H1 (cell line): Measurements from ENCODE around the gene GPR39. TPM values are rescaled to one million over a fixed set of nuclear protein-coding genes. Genes with fewer than 3 reads are reported as not detected.

Source experiments
- FOSL1 ChIP-seq: IDR thresholded peaks from 2 replicates; pipeline ENCODE4 v1.6.1; 2011; ENCODE audit warnings: mild to moderate bottlenecking, low read depth, low read length, moderate library complexity; ENCODE audit not compliant: insufficient read depth
- JUND ChIP-seq: IDR thresholded peaks from 2 replicates; pipeline ENCODE4 v1.6.1; 2011; ENCODE audit warnings: mild to moderate bottlenecking, improper control_type of control experiment, low read length
- SP1 ChIP-seq: IDR thresholded peaks from 2 replicates; pipeline ENCODE4 v1.6.1; 2011; ENCODE audit warnings: low read depth, low read length
- TAF1 ChIP-seq: IDR thresholded peaks from 2 replicates; pipeline ENCODE4 v1.6.1; 2011; ENCODE audit warnings: mild to moderate bottlenecking, low read depth, low read length
- TBP ChIP-seq: IDR thresholded peaks from 2 replicates; pipeline ENCODE4 v1.6.1; 2011; ENCODE audit warnings: low read depth, low read length, improper control_type of control experiment
- TCF12 ChIP-seq: IDR thresholded peaks from 2 replicates; pipeline ENCODE4 v1.6.1; 2011; ENCODE audit warnings: low read depth, mild to moderate bottlenecking, low read length
- polyA plus RNA-seq, 7 experiments: library from polyadenylated mRNA; depleted of rRNA in 3 of 7; stranded (reverse) in 5 of 7; unstranded in 2 of 7; fragments of >200 nt in 5 of 7; fragments of 200-250 nt in 2 of 7; gene quantifications; 1 replicate in 5 of 7; 2 replicates in 1 of 7; 4 replicates in 1 of 7; pipeline versions ENCODE4 v1.2.1 to v1.2.3, GENCODE V29; 2011 to 2013; ENCODE audit warnings: missing spikeins in 2 of 7, mixed read lengths in 2 of 7
- total RNA-seq: library from RNA; stranded (reverse); fragmentation: NEBNext Ultra II Directional; extraction: Animal tissue kit (Norgen Biotek cat#: 25700); gene quantifications from 2 replicates; pipeline ENCODE4 v1.2.1, GENCODE V29; 2021

GPR39 gene
- total and polyA plus RNA-seq, 2 of the 8 experiments (the other 6 are each of a cell fraction or from before 2014, with no cell fraction given), result 0.63 to 2.7 TPM

- TF ChIP-seq FOSL1 (no peak), JUND (no peak), TCF12 (no peak), TAF1 (no peak), SP1 (no peak), TBP (no peak)
Measured at GRCh38 chr2:132426656-132427055, 10.1 kb downstream of the GPR39 start (continued).
